Chondrocyte (in vitro differentiated cells): ENCODE results near the gene PTPRJ. TPM values are rescaled to one million over a fixed set of nuclear protein-coding genes. Genes with fewer than 3 reads are reported as not detected.
"Not testable (repeated sequence)": the region's sequence is repeated elsewhere in the genome, so short reads cannot be mapped to it uniquely, and the experiment has no call there.

ENCODE experiments used
- DNase-seq: peaks from one replicate; pipeline ENCODE4 v3.0.0; 2021; ENCODE audit warnings: mixed read lengths, low spot score
- H3K27ac Mint-ChIP-seq: one replicate; pipeline ENCODE4 v1.8.0; 2021; ENCODE audit warnings: mild to moderate bottlenecking, moderate library complexity, mixed read lengths; ENCODE audit not compliant: unreplicated experiment
- H3K27me3 Mint-ChIP-seq: 2 replicates; pipeline ENCODE4 v1.8.0; 2021; ENCODE audit warnings: low read depth, mixed read lengths
- H3K36me3 Mint-ChIP-seq: 2 replicates; pipeline ENCODE4 v1.8.0; 2021; ENCODE audit warnings: low read depth, mixed read lengths
- H3K4me1 Mint-ChIP-seq: 2 replicates; pipeline ENCODE4 v1.8.0; 2021; ENCODE audit warnings: low read depth, mild to moderate bottlenecking, mixed read lengths
- H3K4me3 Mint-ChIP-seq: one replicate; pipeline ENCODE4 v1.8.0; 2021; ENCODE audit warnings: mild to moderate bottlenecking, moderate library complexity, mixed read lengths; ENCODE audit not compliant: unreplicated experiment
- H3K9me3 Mint-ChIP-seq: 2 replicates; pipeline ENCODE4 v1.8.0; 2021; ENCODE audit warnings: low read depth, mixed read lengths
- total RNA-seq: library from RNA; stranded (reverse); gene quantifications from 3 replicates; pipeline ENCODE4 v1.2.1, GENCODE V29; 2021
- TF ChIP-seq, protein P1 (sequence below): fragments of 200-600 bp; sonication (generic); IDR thresholded peaks from 2 replicates; pipeline ENCODE4 v1.5.0; 2021; ENCODE audit warnings: antibody characterized with exemption, mild to moderate bottlenecking, moderate library complexity

PTPRJ gene
- total RNA-seq, 1 donor from 2014 or later: 18.1 TPM

DNA sequence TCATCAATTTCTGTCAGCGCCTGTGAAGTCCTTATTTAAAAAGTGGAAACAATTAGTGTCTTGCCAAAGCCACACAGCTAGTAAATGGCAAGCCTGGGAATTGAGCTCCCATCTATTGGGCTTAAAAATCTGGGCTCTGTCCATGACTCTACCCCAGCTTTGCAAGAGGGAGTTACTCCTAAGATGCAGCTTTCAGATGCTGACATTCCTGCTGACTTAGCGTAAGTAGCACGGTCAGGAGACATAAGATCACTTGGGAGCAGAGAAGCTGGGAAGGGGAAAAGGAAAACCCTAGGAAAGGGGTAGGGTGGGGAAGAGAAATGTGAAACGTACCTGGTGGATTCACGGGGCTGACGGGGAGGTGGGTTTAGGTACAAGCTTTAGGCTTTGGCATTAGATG, 200.3 kb downstream of the PTPRJ start:
- no peaks in the 10 kb centered on the region for H3K9me3 Mint-ChIP-seq
- DNase-seq: no peak
- no peak overlapping the region for H3K4me3 Mint-ChIP-seq
- no peaks in the 10 kb centered on the region for H3K36me3 Mint-ChIP-seq
- H3K4me1 Mint-ChIP-seq: no peaks in the 10 kb centered on the region
- H3K27me3 Mint-ChIP-seq: peaks cover 4% of the 10 kb centered on the region
- TF ChIP-seq, protein P1, sequence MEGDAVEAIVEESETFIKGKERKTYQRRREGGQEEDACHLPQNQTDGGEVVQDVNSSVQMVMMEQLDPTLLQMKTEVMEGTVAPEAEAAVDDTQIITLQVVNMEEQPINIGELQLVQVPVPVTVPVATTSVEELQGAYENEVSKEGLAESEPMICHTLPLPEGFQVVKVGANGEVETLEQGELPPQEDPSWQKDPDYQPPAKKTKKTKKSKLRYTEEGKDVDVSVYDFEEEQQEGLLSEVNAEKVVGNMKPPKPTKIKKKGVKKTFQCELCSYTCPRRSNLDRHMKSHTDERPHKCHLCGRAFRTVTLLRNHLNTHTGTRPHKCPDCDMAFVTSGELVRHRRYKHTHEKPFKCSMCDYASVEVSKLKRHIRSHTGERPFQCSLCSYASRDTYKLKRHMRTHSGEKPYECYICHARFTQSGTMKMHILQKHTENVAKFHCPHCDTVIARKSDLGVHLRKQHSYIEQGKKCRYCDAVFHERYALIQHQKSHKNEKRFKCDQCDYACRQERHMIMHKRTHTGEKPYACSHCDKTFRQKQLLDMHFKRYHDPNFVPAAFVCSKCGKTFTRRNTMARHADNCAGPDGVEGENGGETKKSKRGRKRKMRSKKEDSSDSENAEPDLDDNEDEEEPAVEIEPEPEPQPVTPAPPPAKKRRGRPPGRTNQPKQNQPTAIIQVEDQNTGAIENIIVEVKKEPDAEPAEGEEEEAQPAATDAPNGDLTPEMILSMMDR: no peak
- no peak overlapping the region for H3K27ac Mint-ChIP-seq

DNA sequence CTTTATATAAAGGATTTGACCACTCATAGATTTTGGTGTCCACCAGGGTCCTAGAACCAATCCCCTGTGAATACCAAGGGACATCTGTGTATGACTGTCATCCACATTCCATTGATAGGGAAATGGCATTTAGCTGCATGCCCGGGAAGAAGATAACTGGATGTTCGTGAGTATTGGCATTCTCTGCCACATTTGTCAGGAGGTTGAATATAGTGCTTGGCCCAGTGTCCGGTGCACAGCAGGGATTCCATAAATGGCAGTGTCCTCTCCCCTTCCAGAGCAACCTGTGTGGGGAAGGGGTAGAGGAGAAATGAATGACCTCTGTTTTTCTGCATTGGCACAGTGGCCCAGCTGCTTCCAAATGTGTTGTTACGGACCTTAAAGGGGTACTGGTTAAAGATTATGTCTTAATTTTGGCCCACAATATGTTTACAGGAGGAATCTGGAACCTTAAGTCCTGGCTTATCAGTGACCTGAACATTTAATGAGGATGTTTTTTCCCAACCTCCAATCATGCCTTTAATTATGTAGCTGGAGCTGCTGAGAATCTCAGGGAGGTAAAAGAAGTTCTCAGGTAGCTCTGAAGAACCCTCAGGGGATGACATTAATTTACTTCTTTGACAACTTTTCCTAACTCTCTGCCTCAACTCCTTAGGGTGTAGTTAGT, 202.6 kb downstream of the PTPRJ start:
- Mint-ChIP-seq H3K9me3 (no peaks in the 10 kb centered on the region), H3K4me3 (no peak overlapping the region), H3K36me3 (no peaks in the 10 kb centered on the region), H3K27ac (no peak overlapping the region), H3K4me1 (no peaks in the 10 kb centered on the region), H3K27me3 (peaks cover 5% of the 10 kb centered on the region)
- no peak for DNase-seq
- TF ChIP-seq, protein P1: no peak

DNA sequence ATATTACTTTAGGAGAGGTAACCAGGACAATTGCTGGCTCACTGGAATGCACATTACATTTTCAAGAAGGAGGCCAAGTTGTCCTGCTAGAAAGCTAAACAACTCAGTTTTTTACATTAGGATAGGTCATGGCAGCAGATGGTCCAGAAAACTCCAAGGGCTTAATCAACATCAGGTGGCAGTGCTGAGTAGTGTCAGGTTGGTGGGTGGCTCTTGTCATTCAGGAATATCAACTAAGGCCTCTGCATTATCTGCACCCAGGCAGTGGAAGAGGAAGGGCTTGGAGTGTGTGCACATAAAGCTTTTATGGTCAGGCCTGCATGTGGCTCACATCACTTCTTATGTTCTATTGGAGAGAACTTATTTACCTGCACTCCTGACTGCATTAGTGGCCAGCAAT, 204.1 kb downstream of the PTPRJ start:
- TF ChIP-seq, protein P1: no peak
- DNase-seq: no peak
- no peaks in the 10 kb centered on the region for H3K4me1 Mint-ChIP-seq
- no peak overlapping the region for H3K4me3 Mint-ChIP-seq
- no peaks in the 10 kb centered on the region for H3K36me3 Mint-ChIP-seq
- no peak overlapping the region for H3K27ac Mint-ChIP-seq
- no peaks in the 10 kb centered on the region for H3K9me3 Mint-ChIP-seq
- peaks cover 13% of the 10 kb centered on the region for H3K27me3 Mint-ChIP-seq

DNA sequence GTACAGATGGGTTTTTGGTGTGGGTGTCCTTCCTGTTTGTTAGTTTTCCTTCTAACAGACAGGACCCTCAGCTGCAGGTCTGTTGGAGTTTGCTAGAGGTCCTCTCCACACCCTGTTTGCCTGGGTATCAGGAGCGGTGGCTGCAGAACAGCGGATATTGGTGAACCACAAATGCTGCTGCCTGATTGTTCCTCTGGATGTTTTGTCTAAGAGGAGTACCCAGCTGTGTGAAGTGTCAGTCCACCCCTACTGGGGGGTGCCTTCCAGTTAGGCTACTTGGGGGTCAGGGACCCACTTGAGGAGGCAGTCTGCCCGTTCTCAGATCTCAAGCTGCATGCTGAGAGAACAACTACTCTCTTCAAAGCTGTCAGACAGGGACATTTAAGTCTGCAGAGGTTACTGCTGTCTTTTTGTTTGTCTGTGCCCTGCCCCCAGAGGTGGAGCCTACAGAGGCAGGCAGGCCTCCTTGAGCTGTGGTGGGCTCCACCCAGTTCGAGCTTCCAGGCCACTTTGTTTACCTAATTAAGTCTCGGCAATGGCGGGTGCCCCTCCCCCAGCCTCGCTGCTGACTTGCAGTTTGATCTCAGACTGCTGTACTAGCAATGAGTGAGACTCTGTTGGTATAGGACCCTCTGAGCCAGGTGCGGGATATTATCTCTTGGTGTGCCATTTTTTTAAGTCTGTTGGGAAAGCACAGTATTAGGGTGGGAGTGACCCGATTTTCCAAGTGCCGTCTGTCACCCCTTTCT, 210.7 kb downstream of the PTPRJ start:
- H3K4me3 Mint-ChIP-seq, H3K4me1 Mint-ChIP-seq, H3K27ac Mint-ChIP-seq, H3K36me3 Mint-ChIP-seq, DNase-seq: not testable (repeated sequence)
- peaks cover 24% of the 10 kb centered on the region for H3K9me3 Mint-ChIP-seq
- H3K27me3 Mint-ChIP-seq: peaks cover 24% of the 10 kb centered on the region

DNA sequence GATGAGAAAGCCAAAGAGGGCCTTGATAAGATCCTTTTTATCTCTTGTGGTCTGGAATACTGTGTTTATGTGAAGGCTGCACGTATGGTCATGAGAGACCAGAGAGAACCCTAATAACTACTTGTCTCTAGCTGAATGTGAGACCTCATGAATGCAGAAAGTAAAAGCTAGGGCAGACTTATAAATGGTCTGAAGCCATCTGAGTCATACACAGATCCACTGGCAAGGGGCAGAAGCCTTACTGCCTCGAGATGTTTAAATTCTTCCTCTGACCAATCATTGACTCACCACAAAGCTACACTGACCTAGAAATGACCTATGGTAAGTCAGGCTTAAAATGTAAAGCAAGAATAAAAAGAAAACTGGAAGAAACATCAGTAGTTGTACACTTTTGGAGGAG, 213.5 kb downstream of the PTPRJ start:
- TF ChIP-seq, protein P1: no peak
- DNase-seq: no peak
- peaks cover 19% of the 10 kb centered on the region for H3K27me3 Mint-ChIP-seq
- H3K4me1 Mint-ChIP-seq: no peaks in the 10 kb centered on the region
- H3K4me3 Mint-ChIP-seq: no peak overlapping the region
- H3K36me3 Mint-ChIP-seq: peaks cover 3% of the 10 kb centered on the region
- peaks cover 37% of the 10 kb centered on the region for H3K9me3 Mint-ChIP-seq
- H3K27ac Mint-ChIP-seq: no peak overlapping the region
